PC-3 (cell line): ENCODE data around the gene VAPB.

ENCODE experiments used
- EZH2 ChIP-seq: fragments of 300-600 bp; sonication (generic); IDR thresholded peaks from one replicate; pipeline ENCODE4 v1.6.1; 2017; ENCODE audit warnings: antibody characterized with exemption, mild to moderate bottlenecking, low read length; ENCODE audit not compliant: unreplicated experiment
- EZH2phosphoT487 ChIP-seq: fragments of 300-600 bp; sonication (generic); IDR thresholded peaks from 2 replicates; pipeline ENCODE4 v1.6.1; 2018; ENCODE audit warnings: mild to moderate bottlenecking, antibody characterized with exemption, low read length, borderline replicate concordance

DNA sequence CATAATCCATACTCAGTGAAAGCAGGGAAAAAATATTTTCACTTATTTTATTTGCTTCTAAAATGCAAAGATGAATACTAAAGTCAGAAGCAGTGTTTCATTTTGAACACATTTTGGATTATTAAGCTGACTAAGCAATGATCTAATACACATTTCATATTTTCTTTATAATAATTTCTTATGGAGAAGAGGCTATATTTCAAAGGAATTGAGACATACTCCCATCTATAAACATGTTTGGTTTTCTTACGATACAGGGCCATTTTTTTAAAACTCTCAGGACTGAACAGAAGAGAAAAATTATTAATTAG, 26.9 kb upstream of the VAPB start:
- TF ChIP-seq EZH2phosphoT487 (no peak), EZH2 (no peak)
